HCT116 (cell line): ENCODE data around the gene PPP1R14B. TPM values are rescaled to one million over a fixed set of nuclear protein-coding genes. Genes with fewer than 3 reads are reported as not detected.
A peak's percentile ranks its signal among the peaks of the same experiment; 100 is the strongest.

Experiments used
- ATAC-seq: fragments of 200-7000 bp; cut with Tn5 transposase; 2 replicates; pipeline ENCODE4 v1.9.1; 2020; ENCODE audit warnings: mild to moderate bottlenecking, moderate library complexity
- BruUV-seq: library from RNA; stranded (reverse); fragments of 400-500 nt; replicated peaks from 2 replicates; lab custom pipeline; 2021; lab: Mats Ljungman, UMichigan
- CTCF ChIA-PET: fragments of 300-600 bp; sonication (Branson Sonifier 250); formaldehyde crosslinking; loops from one replicate; lab custom pipeline; 2021; ENCODE audit warnings: antibody characterized with exemption; lab: Charles Lee
- POLR2A ChIA-PET: fragments of 300-600, 350-600 bp; sonication (Branson Sonifier 250); formaldehyde crosslinking; loops from one replicate; lab custom pipeline; 2021; ENCODE audit warnings: antibody characterized with exemption; lab: Charles Lee
- RAD21 ChIA-PET, 2 experiments: fragments of 300-600 bp; sonication (Branson Sonifier 250); formaldehyde crosslinking; loops; one replicate each; lab custom pipeline; 2023; ENCODE audit warnings: low total read pairs in 2 of 2; ENCODE audit not compliant: uncharacterized antibody in 2 of 2, unreplicated experiment in 2 of 2, low non-redundant PET in 1 of 2; lab: Charles Lee
- DNase-seq: peaks from one replicate; pipeline ENCODE4 v3.0.0-alpha.2; 2010; ENCODE audit warnings: low read depth, low spot score
- H2AFZ ChIP-seq: fragments of 200-600 bp; shearing (Covaris generic), sonication (generic); 2 replicates; pipeline ENCODE4 v1.6.1; 2017; ENCODE audit warnings: low read depth, mixed run types, mixed read lengths, antibody characterized with exemption, low read length; ENCODE audit not compliant: poor library complexity, severe bottlenecking
- H3K27ac ChIP-seq: 2 replicates; pipeline ENCODE4 v1.5.1; 2012; ENCODE audit warnings: low read depth, low read length
- H3K27me3 ChIP-seq: fragments of 200-600 bp; sonication (generic); 2 replicates; pipeline ENCODE4 v1.6.1; 2016; ENCODE audit warnings: mixed run types, low read length, mixed read lengths; ENCODE audit not compliant: insufficient read depth
- H3K36me3 ChIP-seq, 2 experiments: fragments of 200-500 bp in 1 of 2; fragments of 200-600 bp in 1 of 2; sonication (Bioruptor generic) in 1 of 2; sonication (generic) in 1 of 2; 2 replicates each; pipeline versions ENCODE4 v1.5.1 to v1.6.1; 2014 to 2016; ENCODE audit warnings: low read length in 2 of 2, inconsistent platforms in 1 of 2, mixed read lengths in 1 of 2, mixed run types in 1 of 2; ENCODE audit not compliant: insufficient read depth in 2 of 2, control insufficient read depth in 1 of 2
- H3K4me1 ChIP-seq, 2 experiments: fragments of 200-600 bp in 1 of 2; sonication (generic) in 1 of 2; 2 replicates each; pipeline versions ENCODE4 v1.5.1 to v1.6.1; 2012 to 2017; ENCODE audit warnings: low read length in 2 of 2, inconsistent platforms in 1 of 2, mild to moderate bottlenecking in 1 of 2, mixed read lengths in 1 of 2, mixed run types in 1 of 2, moderate library complexity in 1 of 2; ENCODE audit not compliant: insufficient read depth in 2 of 2, control insufficient read depth in 1 of 2
- H3K4me2 ChIP-seq: fragments of 200-600 bp; sonication (generic); 2 replicates; pipeline ENCODE4 v1.6.1; 2017; ENCODE audit warnings: mixed run types, low read length, mixed read lengths
- H3K4me3 ChIP-seq, 2 experiments: fragments of 200-600 bp in 1 of 2; sonication (generic) in 1 of 2; replicated peaks in 1 of 2; 2 replicates each; pipeline ENCODE4 v1.5.1; 2011 to 2016; ENCODE audit warnings: low read length in 2 of 2, control low read depth in 1 of 2, low read depth in 1 of 2, mild to moderate bottlenecking in 1 of 2, mixed read lengths in 1 of 2, mixed run types in 1 of 2
- H3K79me2 ChIP-seq: fragments of 200-600 bp; sonication (generic); 2 replicates; pipeline ENCODE4 v1.6.1; 2017; ENCODE audit warnings: mild to moderate bottlenecking, mixed run types, low read length, moderate library complexity, mixed read lengths; ENCODE audit not compliant: insufficient read depth
- H3K9ac ChIP-seq: fragments of 200-600 bp; sonication (generic); 2 replicates; pipeline ENCODE4 v1.6.1; 2016; ENCODE audit warnings: low read length, mixed read lengths
- H3K9me2 ChIP-seq: fragments of 200-600 bp; sonication (generic), shearing (Covaris generic); 2 replicates; pipeline ENCODE4 v1.6.1; 2017; ENCODE audit warnings: mixed run types, mild to moderate bottlenecking, moderate library complexity; ENCODE audit not compliant: insufficient read depth
- H3K9me3 ChIP-seq, 2 experiments: fragments of 200-500 bp in 1 of 2; fragments of 200-600 bp in 1 of 2; sonication (Bioruptor generic) in 1 of 2; sonication (generic) in 1 of 2; 2 replicates each; pipeline ENCODE4 v1.6.1; 2014 to 2017; ENCODE audit warnings: low read length in 2 of 2, mixed read lengths in 2 of 2, inconsistent platforms in 1 of 2, low read depth in 1 of 2, mild to moderate bottlenecking in 1 of 2, mixed run types in 1 of 2, moderate library complexity in 1 of 2; ENCODE audit not compliant: control insufficient read depth in 1 of 2, insufficient read depth in 1 of 2
- H4K20me1 ChIP-seq: fragments of 200-600 bp; sonication (generic), shearing (Covaris generic); 2 replicates; pipeline ENCODE4 v1.6.1; 2017; ENCODE audit warnings: mixed run types, mild to moderate bottlenecking, moderate library complexity; ENCODE audit not compliant: insufficient read depth
- ATF3 ChIP-seq: IDR thresholded peaks from 2 replicates; pipeline ENCODE4 v1.6.1; 2012
- CEBPB ChIP-seq: IDR thresholded peaks from 2 replicates; pipeline ENCODE4 v1.6.1; 2012; ENCODE audit warnings: low read depth
- EZH2phosphoT487 ChIP-seq: fragments of 200-600 bp; IDR thresholded peaks from 2 replicates; pipeline ENCODE4 v1.6.1; 2018; ENCODE audit warnings: antibody characterized with exemption, borderline replicate concordance
- MAX ChIP-seq: IDR thresholded peaks from 2 replicates; pipeline ENCODE4 v1.6.1; 2012
- POLR2A ChIP-seq: IDR thresholded peaks from 2 replicates; pipeline ENCODE4 v1.7.0; 2011; ENCODE audit warnings: borderline replicate concordance; ENCODE audit not compliant: insufficient read depth, insufficient read length; ENCODE audit errors: extremely low read depth
- POLR2AphosphoS5 ChIP-seq: IDR thresholded peaks from 2 replicates; pipeline ENCODE4 v1.6.1; 2011; ENCODE audit warnings: mild to moderate bottlenecking, low read depth, low read length, moderate library complexity
- SP1 ChIP-seq: IDR thresholded peaks from 2 replicates; pipeline ENCODE4 v1.6.1; 2012; ENCODE audit warnings: low read depth
- YY1 ChIP-seq: IDR thresholded peaks from 2 replicates; pipeline ENCODE4 v1.6.1; 2011; ENCODE audit warnings: low read length, low read depth, moderate library complexity, mild to moderate bottlenecking; ENCODE audit not compliant: insufficient replicate concordance; ENCODE audit errors: extremely low read depth
- ZFX ChIP-seq: fragments of 450-650 bp; IDR thresholded peaks from 2 replicates; pipeline ENCODE4 v1.6.1; 2017
- ZNF274 ChIP-seq: fragments of 200-500 bp; sonication (Bioruptor generic); IDR thresholded peaks from 2 replicates; pipeline ENCODE4 v1.6.1; 2014; ENCODE audit warnings: mild to moderate bottlenecking, low read depth, low read length, inconsistent platforms
- intact Hi-C: fragments of 100-400 bp; cut with micrococcal nuclease; formaldehyde crosslinking; loops from 2 replicates; pipeline ENCODE4 v1.10.0; 2022
- total RNA-seq: library from RNA; stranded (reverse); gene quantifications from one replicate; pipeline ENCODE4 v1.2.1, GENCODE V29; 2021; ENCODE audit not compliant: unreplicated experiment

Gene PPP1R14B
- total RNA-seq, 1 experiment from 2014 or later, result 332 TPM

- TF ChIP-seq ZNF274 (no peak), MAX (no peak; the same call in 1 of the 2 replicates), CEBPB (no peak), YY1 (peak; percentile 95), EZH2phosphoT487 (no peak)
These were observed 38.5 kb upstream of the PPP1R14B start, which contains the start of gene GPR137 (continued) for GRCh38 chr11:64284962-64285884.

GRCh38 chr11:64284048-64284961 lies 37.6 kb upstream of the PPP1R14B start, which contains the start of gene BAD:
BAD (minus strand) TSS chr11:64284665; CDS start chr11:64284368, 297 bp downstream.
- H3K4me1 ChIP-seq, result peaks cover 14 to 27% of the 10 kb centered on the region in 2 experiments
- DNase-seq (peak; percentile 82), ATAC-seq (peak; percentile 87)
- intact Hi-C loops, result loop anchor here (1.0 kb wide), 1 partner anchor 42 kb away; no protein-coding TSS in a partner anchor
- peak within 1 kb of the TSS; percentile 77 to 80 for H3K4me3 ChIP-seq
- no peaks in the 10 kb centered on the region for H3K9me3 ChIP-seq
- no peaks in the 10 kb centered on the region for H3K27me3 ChIP-seq
- ChIA-PET RAD21 (interaction anchor here in 1 of 2 experiments (0.8 kb wide), 1 partner anchor 13 kb away, joined by 5 read pairs; no protein-coding TSS in a partner anchor), CTCF (interaction anchor here (0.9 to 4.3 kb wide), 5 partner anchors 16 to 47 kb away, joined by 3 to 22 read pairs (median 3); partner anchors contain the start of genes ESRRA, PRDX5 and TRMT112), POLR2A (interaction anchor here (1.3 to 1.7 kb wide), 4 partner anchors 14 to 58 kb away, joined by 3 to 5 read pairs (median 4); partner anchors contain the start of gene NUDT22)
- peak within 1 kb of the TSS; percentile 96 for H3K4me2 ChIP-seq
- H3K27ac ChIP-seq, result peak within 1 kb of the TSS; percentile 83
- H4K20me1 ChIP-seq, result no peaks in the 10 kb centered on the region
- no peaks in the 10 kb centered on the region; a peak in 1 of 4 replicates for H3K36me3 ChIP-seq
- no peaks in the 10 kb centered on the region for H3K9me2 ChIP-seq
- no peaks in the 10 kb centered on the region for H3K79me2 ChIP-seq
- TF ChIP-seq ZFX (peak; percentile 70), ATF3 (no peak), POLR2AphosphoS5 (peak; percentile 76), MAX (0 out of 2 replicates have a peak, but pooled peaks have one; percentile 7), POLR2A (peak; percentile 23), SP1 (peak; percentile 76; the same call in 1 of the 2 replicates)
- peak within 1 kb of the TSS; percentile 85 for H3K9ac ChIP-seq
- TSS peak; percentile 72 for BruUV-seq
- no peak within 1 kb of the TSS for H2AFZ ChIP-seq
